Umbilical cord (tissue), 2 donors: ENCODE measurements around the gene MAN1A2. TPM values are rescaled to one million over a fixed set of nuclear protein-coding genes. Genes with fewer than 3 reads are reported as not detected.
"Not testable (repeated sequence)": the region's sequence is repeated elsewhere in the genome, so short reads cannot be mapped to it uniquely, and the experiment has no call there.

Source experiments
- DNase-seq: peaks from one replicate; pipeline ENCODE4 v3.0.0-alpha.2; 2015; ENCODE audit warnings: low spot score
- total RNA-seq: library from RNA; depleted of rRNA; stranded (reverse); fragments of >200 nt; gene quantifications from one replicate; pipeline ENCODE4 v1.2.3, GENCODE V29; 2014; ENCODE audit warnings: low replicate concordance; ENCODE audit not compliant: insufficient read depth

The MAN1A2 gene
- total RNA-seq: 69.8 TPM

DNA sequence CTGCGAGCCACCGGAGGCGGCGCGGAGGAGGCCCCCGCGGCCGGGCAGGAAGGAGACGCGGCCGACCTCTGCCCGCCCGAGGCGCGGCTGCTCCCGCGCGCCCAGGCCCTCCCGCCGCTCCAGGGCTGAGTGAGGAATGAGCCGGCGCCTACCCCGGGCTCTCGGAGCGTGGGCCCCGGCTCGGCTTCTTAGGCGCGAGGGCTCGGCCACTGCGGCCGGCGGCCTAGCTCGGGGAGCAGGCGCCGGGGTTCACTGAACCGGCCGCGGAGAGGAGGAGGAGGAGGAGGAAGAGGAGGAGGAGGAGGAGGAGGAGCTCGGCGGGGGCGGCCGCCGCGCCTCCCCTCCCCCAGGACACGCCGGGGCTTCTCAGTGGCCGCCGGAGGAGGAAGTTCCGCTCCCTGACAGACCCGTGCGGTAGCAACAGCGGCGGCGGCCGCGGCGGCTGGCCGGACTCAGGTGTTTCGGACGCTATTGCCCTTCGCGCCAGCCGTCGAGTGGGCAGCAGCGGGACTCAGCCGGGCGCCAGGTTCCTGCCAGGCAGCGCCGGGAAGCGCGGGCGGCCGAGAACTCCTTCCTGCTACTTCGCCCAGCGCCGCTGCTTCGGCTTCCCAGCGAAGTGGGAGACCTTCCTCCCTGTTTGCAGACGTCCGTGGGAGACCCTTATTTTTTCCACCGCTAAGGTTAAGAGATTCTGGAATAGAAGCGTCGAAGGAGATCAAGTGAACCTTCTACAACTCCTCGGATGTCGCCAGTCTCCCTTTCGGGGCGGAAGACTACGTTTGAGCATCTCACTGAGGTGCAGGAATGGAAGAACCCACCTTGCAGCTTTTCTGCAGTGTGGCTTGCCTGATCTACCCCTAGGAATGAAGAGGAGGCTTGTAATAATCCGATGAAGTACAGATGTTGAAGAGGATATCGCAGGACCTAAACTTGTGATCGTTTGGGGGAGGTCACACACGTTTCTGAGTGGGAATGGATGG, at the start of gene MAN1A2:
Gene MAN1A2, plus strand, starts transcription at position 404 of the 980 bp plus-strand sequence. CDS start 735 bp downstream, outside the sequence.
- peak; percentile 83 for DNase-seq

DNA sequence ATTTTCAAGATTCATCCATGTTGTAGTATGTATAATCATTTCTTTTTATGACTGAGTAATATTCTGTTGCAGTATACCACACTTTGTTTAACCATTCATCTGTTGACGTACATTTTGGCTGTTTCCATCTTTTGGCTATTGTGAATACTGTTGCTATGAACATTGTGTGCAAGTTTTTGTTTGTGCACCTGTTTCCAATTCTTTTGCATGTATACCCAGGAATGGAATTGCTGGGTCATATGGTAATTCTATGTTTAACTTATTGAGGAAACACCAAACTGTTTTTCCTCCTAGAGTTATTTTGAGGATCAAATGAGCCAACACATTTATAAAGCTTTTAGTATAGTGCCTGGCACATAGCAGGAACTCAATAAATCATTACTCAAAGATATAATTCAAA, 49.2 kb upstream of the MAN1A2 start:
- no peak for DNase-seq

DNA sequence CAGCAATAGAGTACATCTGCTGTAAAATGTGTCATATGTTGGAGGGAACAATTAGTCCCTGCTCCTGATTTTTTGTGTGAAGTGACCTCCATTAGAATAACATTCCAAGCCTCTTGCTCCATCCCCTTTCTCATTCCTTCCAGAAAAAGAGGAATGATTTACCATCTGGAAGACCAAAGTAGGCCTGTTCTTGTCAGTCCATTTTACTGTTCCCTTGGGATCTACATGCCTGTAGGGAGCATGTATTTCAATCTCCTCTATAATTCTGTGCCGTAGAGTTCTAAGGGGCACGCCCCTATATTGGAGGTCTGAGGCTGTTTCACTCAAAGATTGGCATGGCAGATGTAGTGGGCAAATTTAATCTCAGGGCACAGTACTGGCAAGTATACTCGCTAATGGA, 48.8 kb upstream of the MAN1A2 start:
- DNase-seq: no peak

DNA sequence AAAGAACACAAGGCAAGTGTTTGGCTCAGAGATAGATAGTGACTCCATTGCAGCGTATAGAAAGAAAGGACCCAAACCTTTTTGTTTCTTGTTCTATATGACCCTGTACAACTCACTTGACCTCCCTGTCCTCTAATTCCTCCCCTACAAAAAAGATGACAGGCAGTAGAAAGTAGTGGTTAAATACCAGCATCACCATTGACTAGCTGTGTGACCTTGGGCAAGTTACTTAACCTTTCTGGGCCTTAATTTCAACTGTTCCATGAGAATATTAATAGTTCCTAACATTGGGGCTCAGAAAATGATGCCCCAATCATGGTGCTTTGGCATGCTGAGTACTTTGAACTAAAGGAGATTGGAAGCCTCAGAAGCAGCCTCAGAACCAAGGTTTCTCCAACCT, 46.7 kb upstream of the MAN1A2 start:
- DNase-seq: no peak

DNA sequence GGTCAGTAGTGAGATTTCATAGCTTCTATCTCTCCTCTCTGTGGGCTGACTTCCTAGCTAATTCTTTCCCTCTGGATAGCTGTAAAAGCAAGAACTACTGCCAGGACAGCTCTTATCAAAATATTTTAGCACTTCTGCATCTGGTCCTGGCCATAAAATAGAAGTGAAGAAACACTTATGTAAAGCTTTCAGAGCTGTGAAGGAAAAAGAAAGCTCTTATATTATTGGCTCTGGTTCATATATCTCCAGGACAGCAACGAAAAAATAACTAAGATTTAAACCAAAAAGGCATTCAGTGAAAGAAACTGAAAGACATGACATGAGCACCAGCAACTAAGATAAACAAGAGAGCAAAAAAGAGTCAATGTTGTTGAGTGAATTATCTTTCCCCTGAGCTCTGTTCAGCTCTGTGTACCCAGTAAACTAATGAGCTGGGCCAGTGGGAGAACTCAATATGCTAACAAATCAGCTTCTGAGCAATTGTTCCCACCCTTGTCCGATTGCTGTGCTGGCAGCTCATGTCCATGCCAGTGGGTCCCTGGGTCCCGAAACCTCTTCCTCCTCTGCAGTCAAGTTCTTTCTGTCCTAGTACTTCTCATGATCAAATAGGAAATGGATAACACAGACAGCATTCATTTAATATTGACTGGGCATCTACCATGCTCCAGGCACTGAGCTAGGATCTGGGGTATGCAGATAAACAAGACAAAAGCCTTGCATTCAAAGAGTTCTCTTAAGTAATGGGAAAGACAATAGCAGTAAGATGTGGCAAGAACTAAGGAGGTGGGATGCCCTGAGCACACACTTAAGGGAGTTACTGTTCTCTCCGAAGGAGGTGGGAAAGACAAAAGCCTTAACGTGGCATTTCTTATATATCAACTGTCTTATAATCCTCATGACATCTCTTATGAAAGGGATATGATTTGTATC, 45.3 kb upstream of the MAN1A2 start:
- DNase-seq: peak; percentile 90

DNA sequence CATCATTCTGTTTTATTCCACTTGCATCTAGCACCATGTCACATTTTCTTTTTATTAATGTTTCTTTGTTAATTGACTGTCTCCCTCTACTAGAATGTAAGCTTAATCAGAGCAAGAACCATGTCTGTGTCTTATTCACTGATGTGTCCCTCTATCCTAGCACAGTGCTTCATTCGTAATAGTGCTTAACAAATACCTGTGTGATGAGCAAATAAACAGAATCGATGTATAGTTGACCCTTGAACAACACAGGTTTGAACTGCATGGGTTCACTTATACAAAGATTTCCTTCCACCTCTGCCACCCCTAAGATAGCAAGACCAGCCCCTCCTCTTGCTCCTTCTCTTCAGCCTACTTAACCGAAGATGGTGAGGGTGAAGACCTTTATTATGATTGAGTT, 42.9 kb upstream of the MAN1A2 start:
- no peak for DNase-seq

DNA sequence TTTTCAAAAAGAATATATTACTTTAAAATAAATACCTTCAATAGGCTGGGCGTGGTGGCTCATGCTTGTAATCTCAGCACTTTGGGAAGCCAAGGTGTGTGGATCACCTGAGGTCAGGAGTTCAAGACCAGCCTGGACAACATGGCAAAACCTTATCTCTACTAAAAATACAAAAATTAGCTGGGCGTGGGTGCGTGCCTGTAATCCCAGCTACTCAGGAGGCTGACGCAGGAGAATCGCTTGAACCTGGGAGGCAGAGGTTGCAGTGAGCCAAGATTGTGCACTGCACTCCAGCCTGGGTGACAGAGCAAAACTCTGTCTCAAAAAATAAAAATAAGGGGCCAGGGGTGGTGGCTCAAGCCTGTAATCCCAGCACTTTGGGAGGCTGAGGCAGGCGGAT, 41.2 kb upstream of the MAN1A2 start:
- not testable (repeated sequence) for DNase-seq

DNA sequence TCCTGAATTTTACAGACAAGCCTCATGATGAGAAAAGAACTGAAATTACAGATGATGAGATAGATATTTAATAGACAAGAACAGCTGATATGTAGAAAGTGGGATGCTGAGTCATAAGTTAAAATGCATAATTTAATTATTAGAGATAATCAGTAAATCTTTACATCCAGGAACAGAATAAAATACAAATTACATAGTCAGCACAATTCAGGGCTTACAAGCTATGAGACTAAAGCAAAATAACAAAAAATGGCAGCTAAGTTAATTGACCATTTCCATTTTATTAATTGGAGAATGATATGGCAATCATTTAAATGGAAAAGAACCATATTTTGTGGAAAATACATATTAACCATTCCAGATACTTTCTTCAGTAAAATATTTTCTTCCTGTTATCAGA, 40.2 kb upstream of the MAN1A2 start:
- DNase-seq: no peak

DNA sequence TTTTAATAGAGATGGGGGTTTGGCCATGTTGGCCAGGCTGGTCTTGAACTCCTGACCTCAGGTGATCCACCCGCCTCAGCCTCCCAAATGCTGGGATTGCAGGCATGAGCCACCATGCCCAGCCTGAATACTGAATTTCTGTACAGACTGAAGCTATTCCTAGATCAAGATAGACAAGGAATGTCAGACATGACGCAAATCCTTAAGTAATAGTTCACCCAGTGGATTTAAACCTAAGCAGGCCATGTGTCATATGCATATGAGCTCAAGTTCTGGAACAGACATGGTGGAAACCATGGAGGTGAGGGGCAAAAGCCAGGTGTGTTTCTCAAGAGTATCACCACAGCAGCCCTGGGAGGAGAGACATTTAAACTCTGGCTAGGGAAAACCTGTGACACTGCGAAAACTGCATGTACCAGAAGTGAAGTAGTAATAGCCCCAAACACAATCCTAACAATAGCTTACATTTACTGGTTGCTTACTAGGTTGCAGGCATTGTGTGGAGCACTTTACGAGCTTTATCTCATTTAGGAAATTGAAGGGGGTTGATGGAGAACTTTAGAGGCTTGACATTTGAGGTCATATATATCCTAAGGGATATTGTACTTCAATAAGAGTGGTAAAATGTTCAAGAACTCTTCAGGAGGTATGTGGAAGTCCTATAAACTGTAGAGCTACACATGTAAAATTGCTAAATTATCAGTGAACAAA, 31.7 kb upstream of the MAN1A2 start:
- no peak for DNase-seq

DNA sequence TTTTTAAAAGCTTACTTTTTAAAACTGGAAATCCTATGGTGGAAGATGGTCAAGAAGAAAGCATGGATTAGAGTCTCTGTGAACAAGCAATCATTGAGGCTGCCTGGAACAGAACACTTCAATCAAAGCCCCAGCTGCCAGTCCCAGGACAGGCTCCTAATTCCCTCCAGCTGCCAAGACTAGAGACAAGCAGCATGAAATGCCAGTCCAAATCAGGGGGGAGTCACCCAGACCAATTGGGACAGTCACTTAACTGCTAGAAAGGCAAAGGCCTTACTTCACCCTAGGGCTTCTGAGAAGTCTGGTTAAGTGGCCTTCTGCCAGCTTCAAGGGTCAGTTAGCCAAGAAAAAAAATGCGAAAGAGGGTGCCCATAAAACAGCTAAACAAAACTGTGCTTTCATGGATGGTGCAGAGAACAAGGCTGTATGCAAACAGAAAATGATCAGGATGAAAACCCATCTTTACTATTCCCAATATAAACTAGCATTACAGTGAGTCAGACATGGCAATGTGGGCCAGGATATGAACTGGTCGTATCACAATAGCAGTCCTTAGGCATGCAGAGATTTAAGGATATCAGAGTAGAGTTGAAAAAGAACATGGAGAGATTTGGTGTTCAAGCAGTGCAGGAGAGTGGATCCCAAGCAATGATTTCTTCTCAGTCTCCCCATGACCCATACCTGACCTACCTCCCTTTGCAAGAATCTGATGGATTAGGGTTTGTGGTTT, 31.0 kb upstream of the MAN1A2 start:
- no peak for DNase-seq

DNA sequence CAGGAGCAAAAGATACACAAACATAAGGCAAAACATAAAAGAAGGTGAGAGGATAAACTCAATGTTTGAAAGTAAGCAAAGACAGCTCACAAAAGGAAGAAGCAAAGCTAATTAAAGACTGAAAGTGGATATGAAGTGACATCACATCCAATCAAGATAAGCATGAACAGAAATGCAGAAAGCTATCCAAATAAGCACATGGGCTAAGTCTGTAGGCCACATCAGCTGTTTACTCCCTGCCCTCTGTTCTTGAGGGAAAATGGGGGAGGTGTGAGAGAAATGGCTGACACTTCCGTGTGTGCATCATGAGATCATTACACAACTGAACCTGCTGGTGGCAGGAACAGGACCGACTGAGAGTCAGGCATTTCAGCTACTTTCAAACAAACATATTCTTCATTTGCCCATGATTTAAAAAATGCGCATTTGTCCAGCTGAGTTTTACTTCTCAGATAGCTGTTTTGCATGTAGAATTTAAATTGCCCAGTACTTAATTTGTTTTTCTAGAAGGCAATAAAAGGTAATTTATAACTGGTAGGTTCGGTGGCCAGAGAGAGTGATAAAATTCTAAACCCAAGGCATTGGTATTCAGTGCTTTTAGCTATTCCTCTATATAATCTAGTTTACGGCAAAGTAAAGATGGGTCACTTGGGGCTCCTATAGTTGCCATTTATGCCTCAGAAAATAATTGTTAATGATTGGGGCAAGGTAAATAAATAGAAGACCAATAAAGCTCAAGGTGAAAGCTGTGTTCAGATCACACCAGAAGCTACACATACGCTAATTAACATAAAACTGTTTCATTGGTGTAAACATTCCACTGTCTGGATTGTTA, 27.2 kb upstream of the MAN1A2 start:
- peak; percentile 51 for DNase-seq

DNA sequence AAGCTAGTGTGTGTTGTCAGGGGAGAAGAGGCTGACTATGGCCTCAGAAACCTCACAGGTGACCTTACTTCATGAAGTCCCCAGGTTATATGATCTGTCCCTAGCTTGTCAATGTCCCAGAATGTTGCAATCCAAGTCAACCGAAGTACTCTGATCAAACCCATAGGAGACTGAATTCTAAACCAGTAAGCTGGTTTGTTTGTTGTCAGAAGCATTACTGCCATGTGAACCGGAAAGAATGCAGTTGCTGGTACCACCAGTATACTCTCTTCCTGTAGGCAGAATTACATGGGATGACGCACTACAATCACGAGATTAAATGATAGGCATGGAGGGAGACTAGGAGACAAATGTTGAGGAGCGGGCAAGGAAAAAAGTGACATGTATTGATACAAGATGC, 26.1 kb upstream of the MAN1A2 start:
- no peak for DNase-seq

DNA sequence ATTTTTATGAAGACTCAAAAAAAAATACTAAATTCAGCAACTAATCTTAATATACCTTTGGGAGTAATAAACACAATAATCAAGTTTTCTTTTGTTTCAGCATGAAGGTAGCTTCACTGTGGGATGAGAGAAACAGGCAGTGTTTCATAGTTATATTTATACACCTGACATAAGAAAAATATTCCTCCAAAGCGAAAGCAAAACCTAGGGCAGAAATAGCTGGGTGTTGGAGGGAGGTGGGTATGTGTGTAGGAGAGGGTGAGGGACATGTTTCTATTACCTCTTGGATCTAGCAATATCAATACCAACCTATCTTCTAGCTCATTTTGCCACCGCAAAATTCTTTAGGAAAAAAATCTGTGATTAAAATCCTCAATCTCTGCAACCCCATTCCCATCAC, 24.9 kb upstream of the MAN1A2 start:
- DNase-seq: no peak

DNA sequence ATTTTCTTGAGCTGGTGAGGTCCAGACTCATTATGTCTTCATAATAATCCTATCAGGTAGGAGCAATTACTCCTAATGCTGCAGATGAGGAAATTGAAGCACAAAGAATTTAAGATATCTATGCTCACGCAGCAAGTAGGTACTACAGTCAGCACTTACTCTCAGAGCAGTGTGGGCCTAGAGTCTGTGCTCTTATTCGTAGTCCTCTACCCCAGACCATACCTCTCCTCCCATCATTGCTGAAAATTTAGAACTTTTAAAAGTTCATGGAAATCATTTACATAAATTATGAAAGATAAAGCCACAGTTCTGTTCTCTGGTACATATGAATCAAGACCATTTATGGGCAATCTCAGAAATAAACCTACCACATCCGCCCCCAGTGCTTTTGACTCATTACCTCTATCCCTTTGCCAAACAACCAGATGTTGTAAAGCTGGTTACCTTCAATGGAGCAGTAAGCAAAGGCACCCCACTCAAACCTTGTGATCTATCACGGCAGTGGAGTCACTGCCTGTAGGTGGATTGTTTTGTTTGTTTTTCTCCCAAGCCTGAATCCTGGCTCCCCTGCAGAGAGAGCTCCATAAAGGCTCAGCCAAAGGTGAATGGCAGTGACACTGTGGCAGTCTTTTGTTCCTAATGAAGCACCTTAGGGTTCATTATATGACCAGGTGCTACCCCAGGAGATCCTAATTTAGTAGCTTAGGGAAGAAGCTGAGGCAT, 20.9 kb upstream of the MAN1A2 start:
- DNase-seq: no peak

DNA sequence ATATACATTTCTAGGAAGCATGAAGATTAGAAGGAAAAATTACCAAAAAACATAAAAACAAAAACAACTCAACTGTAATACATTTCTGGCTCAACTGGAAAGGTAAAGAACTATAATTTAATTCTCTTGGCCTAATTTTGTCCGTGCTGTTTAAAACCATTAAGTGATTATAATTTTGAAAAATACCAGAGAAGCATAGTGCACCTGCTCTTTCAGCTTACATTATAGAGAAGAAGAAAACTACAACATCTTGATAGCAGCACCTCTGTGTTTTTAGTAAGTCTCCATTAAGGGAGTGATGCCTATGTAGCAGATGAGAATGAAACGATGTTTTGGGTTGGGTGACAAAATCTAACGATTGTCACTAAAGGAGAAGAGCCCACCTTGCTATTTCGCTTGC, 19.3 kb upstream of the MAN1A2 start:
- DNase-seq: no peak

DNA sequence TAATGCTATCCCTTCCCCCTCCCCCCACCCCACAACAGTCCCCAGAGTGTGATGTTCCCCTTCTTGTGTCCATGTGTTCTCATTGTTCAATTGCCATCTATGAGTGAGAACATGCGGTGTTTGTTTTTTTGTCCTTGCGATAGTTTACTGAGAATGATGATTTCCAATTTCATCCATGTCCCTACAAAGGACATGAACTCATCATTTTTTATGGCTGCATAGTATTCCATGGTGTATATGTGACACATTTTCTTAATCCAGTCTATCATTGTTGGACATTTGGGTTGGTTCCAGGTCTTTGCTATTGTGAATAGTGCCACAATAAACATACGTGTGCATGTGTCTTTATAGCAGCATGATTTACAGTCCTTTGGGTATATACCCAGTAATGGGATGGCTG, 14.6 kb upstream of the MAN1A2 start:
- DNase-seq: not testable (repeated sequence)

DNA sequence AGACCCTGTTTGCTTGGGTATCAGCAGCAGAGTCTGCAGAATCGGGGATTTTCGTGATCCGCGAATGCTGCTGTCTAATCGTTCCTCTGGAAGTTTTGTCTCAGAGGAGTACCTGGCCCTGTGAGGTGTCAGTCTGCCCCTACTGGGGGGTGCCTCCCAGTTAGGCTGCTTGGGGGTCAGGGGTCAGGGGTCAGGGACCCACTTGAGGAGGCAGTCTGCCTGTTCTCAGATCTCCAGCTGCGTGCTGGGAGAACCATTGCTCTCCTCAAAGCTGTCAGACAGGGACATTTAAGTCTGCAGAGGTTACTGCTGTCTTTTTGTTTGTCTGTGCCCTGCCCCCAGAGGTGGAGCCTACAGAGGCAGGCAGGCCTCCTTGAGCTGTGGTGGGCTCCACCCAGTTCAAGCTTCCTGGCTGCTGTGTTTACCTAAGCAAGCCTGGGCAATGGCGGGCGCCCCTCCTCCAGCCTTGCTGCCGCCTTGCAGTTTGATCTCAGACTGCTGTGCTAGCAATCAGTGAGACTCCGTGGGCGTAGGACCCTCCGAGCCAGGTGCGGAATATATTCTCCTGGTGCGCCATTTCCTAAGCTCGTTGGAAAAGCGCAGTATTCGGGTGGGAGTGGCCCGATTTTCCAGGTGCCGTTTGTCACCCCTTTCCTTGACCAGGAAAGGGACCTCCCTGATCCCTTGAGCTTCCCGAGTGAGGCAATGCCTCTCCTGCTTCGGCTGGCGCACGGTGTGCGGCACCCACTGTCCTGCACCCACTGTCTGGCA, 9.2 kb upstream of the MAN1A2 start:
- DNase-seq: not testable (repeated sequence)

DNA sequence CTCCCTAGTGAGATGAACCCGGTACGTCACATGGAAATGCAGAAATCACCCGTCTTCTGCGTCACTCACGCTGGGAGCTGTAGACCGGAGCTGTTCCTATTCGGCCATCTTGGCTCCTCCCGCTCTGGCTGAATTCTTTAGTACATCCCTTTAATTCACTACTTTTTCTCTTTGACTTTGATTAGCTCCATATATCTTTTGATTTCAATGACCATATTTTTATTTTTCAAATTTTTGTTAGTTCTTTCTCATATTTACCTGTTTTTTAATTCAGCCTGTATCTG, 8.7 kb upstream of the MAN1A2 start:
- not testable (repeated sequence) for DNase-seq
